HG02678 (cell line): Measurements from ENCODE around the gene HIF1AN.

Experiments used
- ATAC-seq: cut with Tn5 transposase; IDR thresholded peaks from one replicate; pipeline ENCODE4 v1.9.1; 2021; ENCODE audit warnings: mild to moderate bottlenecking, moderate library complexity; ENCODE audit not compliant: unreplicated experiment

The HIF1AN gene

DNA sequence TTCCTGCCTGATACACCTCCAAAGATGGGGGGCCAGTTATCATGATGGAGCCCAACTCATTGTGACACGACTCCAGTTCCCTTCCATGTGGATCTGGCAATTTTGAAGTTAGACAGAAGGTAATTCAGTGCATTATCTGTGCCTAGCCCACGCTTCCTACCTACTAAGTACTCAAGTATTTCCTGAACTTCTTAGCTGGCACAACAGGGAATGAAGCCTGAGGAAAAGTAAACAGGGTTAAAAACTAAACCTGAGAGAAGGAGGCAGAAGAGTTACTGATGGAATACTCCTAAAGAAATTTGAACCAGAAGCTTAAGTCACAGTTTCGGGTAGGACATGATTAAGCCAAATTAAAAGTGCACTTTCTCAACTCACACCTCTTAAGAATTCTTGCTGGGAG lies 14.9 kb upstream of the HIF1AN start:
- ATAC-seq, result no peak

DNA sequence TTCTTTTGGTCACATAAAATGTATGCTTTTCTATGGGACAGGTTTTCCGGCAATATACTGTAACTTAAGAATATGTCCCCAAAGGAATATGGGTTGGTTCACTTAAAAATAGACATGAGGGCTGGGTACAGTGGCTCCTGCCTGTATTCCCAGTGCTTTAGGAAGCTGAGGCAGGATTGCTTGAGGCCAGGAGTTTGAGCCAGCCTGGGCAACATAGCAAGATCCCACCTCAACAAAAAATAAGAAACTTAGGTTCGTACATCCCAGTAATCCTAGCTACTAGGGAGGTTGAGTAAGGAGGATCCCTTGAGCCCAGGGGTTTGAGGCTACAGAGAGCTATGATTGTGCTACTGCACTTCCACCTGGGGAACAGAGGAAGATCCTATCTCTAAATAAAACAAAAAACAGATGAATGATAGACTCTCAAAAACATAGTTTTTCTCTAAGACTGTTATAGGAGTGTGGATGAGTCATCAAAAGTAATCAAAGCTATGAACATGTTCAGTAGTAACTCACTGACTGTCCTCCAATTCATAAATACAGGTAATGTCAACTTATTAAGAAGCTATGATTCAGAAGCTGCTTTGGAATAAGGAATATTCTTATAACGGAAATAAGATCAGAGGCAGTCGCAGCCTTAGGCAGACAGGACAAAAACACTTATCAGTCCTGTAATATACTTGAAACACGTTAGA lies 13.5 kb upstream of the HIF1AN start:
- ATAC-seq, result no peak

DNA sequence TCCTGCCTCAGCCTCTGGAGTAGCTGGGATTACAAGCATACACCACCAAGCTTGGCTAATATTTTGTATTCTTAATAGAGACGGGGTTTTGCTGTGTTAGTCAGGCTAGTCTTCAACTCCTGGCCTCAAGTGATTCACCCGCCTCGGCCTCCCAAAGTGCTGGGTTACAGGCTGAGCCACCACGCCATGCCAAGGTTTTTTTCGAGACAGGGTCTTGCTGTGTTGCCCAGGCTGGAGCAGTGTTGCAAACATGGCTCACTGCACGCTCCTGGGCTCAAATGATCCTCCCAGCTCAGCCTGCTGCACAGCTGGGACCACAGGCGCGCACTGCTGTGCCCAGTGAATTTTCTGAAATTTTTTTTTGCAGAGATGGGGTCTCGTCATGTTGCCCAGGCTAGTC lies 12.8 kb upstream of the HIF1AN start:
- no peak for ATAC-seq

DNA sequence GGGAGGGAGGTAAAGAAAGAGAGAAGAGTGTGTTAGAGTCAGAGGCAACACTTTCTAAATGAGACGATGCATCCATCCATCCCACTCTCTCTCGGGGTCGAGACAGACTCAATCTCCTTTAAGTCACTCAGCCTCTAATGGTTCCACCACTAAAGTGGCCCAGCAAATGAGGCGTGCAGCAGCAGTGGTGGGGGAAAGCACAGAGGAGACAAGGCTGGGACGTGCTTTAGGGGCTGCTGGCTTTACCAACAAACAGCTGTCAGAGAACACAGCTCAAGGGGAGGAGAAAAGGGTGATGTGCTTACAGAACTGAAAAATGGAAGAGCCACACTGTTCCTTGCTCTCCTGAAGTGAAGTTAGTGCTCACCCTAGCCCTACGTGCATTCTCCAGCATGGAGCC lies 11.5 kb upstream of the HIF1AN start:
- no peak for ATAC-seq

DNA sequence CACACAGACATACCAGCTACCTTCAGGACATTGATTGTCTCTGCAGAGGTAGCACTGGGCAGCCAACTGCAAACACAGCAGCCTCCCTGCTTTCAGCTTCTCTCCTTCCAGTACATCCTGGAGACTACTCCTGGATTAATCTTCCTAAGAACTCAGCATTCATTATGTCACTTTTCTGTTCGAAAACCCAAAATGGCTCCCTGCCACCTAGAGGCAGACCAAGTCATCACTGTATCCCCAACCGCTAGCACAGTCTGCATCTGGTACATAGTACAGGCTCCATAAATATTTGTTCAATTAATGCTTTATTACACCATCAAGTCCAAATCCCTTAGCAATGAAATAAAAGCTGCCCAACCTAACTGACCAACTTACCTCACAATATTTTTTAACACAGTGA lies 11.1 kb upstream of the HIF1AN start:
- ATAC-seq, result no peak

DNA sequence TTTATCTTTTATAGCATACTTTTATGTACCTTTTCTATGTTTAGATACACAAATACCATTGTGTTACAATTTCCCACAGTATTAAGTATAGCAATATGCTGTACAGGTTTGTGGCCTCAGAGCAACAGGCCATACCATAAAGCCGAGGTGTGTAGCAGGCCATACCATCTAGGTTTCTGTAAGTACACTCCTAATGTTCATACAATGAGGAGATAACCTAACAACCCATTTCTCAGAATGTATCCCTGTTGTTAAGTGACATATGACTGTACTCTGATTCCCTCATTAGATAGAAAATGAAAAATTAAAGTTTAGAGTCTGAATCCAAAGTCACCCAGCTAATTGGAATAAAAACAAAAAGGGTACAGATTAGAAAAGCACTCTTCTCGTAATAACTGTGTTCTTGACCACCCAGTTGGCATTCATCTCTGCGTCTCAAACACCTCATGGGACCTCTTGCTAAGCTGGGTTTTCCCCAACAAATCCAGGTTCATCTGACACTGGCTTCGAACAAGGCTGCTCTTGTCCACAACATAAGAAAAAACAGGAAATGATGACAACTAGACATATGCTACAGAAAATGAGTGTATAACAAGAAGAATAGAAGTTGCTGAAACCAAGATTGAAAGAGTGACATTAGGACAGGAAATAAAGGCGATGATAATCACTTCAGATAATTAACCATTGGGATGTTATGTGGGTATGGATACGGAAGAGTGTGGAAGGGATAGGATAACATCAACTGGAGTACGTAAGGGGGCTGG lies 7.4 kb upstream of the HIF1AN start:
- ATAC-seq, result no peak

DNA sequence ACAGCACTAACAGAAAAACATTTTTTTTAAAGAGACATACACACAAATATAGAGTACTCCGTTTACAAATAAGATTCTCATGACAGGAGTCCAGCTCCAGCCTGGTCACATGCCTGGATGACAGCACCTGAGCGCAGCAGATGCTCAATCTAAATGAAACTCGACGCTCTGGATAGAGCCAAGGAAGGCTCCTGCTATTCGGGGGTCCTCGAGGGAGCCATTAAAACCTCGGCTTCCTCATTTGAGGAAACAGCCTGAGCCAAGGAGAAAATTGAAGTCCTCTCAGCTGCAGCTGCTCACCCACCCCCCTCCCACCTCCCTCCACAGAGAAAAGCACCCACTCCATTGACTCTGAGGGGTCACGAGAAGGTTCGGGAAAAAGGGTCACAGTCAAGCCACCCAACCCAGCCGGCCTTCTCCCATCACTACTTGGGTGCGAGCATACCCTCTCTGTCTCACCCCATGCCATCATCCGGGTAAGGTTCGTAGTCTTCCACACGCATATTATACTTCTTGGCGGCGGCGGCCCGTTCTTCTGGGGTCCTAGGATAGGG lies 6.7 kb upstream of the HIF1AN start:
- ATAC-seq, result peak; percentile 14

DNA sequence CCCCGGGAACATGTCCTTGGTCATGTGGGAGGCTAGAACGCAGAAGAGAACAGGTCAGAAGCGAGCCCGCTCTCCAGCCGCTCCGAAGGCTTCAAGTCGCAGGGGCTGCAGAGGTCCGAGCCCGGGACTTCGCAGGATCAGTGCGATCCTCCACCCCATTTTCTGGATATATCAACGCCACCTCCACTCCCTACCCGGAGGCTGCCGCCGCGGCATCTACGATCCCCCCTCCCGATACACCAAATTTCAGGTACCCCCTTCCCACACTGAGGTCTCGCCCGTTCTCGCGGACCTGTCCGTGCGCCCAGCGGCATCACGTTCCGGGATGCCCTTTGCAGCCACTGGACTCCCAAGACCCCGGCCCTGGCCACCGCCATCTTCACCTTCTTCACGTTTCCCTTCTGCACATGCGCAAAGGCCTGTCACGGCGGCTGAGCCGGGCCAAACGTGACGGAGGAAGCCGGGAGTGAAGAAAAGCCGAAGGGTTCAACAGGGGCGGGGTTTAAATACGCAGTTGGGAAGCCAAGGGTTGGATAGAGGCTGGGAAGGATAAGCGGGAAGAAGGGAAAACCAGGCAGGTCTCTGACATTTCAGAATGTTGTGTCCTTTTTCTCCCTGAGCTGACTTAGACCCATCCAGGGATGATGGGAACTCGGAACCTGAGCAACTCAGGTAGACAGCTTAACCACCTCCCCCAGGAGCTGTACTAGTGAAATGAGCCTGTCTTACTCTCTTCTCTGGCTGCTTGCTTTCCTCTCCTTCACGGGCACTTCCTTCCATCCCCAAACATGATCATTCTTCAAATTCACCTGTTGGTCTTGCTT lies 6.1 kb upstream of the HIF1AN start, which contains the start of gene NDUFB8:
Gene NDUFB8 (minus strand): TSS at position 397 of the 824 bp plus-strand sequence. CDS start 20 bp downstream, at position 377.
- ATAC-seq, result peak; percentile 56

DNA sequence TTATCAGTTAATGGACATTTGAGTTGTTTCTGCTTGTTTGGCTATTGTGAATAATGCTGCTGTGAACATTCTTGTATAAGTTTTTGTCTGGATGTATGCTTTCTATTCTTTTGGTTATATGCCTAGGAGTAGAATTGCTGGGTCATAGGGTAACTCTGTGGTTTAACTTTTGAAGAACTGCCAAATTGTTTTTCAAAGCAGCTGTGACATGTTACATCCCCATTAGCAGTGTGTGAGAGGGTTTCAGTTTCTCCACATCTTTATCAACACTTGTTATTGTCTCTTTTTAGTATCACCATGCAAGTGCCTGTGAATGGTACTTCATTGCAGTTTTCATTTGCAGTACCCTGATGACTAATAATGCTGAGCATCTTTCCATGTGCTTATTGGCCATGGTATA lies 4.0 kb upstream of the HIF1AN start:
- no peak for ATAC-seq

DNA sequence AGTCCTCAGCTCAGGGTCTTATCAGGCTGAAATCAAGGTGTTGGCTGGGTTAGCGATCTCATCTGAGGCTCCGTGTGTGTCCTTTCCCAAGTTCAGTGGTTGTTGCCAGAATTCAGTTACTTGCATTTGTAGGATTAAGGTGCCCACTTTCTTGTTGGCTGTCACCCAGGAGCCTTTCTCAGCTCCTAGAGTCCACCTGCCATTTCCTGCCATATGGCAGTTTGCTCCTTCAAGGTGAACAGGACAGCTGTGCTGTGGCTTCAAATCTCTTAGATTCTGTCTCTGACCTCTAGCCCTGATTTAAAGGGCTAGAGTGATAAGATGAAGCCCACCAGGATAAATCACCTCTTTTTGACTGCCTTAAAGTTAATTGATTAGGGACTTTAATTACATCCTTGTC lies 1.0 kb upstream of the HIF1AN start:
- ATAC-seq, result no peak

DNA sequence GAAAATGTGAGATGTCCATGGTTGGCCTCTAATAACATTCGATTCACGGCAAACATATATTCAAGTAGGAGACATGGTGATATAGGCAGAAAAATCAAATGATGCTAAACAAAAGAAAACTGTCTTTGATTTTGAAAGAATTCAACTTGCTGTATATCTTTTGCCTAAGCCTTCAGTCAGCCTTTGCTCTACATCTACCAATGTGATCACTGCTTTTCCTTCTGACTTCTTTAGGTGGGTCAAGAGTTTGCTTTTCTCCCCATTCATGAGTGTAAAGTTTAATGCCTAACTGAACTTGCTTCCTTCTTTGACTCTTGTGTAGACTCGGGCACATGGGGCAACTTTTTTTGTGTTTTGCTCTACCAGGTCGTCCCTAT lies 417 bp upstream of the HIF1AN start:
- peak; percentile 4 for ATAC-seq

DNA sequence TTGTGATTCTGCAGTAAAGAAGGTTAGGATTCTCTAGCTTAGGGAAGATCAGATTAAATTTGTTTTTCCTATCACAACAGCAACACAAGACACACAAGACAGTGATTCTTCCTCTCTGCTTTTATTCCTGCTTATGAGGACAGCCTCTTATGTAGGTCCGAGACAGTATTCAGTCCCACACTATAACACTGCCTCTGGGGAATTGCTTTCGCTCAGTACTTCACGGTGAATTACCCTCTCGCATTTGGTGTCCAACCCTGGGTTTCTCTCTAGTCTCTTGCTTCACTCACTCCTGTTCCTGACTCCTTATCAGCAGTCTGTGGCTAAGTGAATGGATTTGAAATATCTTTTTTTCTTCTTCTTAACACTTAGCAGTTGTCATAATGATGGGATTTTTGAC lies 1.7 kb downstream of the HIF1AN start:
- no peak for ATAC-seq

DNA sequence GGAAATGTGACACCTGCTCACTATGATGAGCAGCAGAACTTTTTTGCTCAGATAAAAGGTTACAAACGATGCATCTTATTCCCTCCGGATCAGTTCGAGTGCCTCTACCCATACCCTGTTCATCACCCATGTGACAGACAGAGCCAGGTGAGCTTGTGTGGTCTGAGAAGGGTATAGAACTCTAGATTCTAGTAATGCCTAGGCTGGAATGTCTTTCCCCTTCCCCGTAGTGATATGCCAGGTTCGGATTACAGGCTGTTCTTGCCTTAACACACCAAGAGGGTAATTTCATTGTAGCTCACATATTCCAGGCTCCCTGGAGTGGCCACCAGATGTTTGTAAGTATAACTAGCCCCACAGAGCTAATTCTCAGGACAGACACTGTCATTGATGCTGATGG lies 9.2 kb downstream of the HIF1AN start:
- no peak for ATAC-seq

DNA sequence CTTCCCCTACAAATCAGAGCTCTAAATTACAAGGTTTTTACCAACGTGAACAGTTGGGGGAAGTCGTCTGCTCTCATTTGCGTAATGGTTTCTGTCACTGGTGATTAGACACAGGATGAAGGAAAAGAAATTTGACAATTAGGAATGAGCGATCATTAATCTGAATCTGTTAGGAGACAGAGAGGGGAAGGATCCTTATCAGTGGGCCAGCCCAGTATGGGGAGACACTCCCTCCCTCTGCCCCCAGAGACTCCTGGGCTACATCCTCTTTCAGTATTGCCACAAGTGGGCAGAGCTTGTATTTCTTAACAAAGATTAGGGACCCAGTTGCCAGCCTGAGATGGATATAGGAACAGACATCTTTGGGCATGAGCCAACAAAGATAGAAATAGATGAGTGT lies 15.5 kb downstream of the HIF1AN start:
- ATAC-seq, result no peak

DNA sequence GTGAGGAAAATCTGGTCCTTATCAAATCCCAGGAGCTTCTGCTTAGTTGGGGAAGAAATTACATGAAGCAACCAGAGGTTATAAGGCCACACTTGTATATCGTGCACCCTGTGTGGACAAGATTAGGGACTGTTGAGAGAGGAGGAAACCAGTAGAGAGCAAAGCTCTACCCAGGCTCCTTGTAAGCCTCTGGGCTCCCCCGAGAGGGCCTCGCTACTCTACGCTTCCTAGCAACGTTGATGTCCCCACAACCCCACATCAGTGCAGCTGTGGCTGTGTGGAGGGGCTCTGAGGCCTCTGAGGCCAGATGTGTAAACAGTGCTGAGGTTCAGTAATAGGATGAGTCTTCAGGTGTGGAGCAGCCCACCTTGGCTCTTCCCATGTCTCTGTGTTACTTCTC lies 16.0 kb downstream of the HIF1AN start:
- ATAC-seq, result no peak

DNA sequence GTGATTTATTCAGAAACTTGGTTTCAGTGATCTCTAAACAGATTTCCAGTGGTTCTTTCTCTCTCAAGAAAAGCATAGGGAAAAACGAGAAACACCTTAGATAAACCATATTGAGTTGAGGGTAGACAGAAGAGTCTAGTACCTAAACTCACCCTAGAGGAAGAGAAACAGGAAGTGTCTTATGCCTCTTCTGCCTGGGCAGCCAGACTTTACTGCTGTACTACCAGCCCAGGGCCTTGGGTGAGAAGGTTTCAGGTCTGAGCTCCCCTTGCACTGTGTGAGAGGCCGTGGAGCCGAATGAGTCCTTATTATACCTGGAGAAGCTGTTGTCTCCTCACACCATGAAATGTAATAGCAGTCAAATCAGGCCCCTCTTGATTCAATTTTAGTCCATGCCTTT lies 18.2 kb downstream of the HIF1AN start:
- no peak for ATAC-seq

DNA sequence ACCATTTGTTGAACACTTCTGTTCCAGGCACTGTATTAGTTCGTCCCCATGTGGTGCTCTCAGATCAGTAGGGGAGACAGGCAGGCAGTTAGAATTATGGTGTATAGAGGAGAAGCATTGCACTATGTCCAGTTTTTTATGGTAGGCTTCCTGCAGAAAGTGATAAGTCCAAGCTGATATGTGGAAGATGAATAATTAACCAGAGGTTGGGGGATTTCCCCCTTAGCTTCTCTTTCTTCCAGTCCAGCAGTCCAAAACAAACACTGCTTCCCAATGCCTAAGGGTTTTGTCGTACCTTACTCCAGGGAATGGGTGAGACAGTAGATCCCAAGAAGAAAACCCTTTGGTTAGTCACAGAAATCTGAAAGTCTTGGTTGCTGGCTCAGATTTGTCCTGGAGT lies 19.2 kb downstream of the HIF1AN start:
- ATAC-seq, result no peak

DNA sequence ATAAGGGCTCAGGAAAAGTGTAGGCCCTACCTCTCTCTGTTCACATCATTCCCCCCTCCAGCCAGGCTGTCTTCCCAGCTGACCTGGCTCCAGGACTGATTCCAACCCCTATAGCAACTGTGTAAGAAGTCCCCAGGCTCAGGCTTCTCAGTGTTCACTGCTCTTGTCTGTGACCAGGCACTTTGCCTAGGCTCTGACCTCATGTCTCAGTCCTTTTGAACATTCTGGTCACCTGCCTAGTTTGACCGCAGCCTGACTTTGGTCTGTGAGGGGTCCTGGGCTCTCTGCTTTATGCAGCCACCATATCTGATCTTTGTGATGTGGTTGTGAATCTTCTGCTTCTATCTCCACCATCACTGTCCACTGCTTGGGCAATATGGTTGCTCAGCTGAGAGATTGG lies 24.5 kb downstream of the HIF1AN start:
- no peak for ATAC-seq

DNA sequence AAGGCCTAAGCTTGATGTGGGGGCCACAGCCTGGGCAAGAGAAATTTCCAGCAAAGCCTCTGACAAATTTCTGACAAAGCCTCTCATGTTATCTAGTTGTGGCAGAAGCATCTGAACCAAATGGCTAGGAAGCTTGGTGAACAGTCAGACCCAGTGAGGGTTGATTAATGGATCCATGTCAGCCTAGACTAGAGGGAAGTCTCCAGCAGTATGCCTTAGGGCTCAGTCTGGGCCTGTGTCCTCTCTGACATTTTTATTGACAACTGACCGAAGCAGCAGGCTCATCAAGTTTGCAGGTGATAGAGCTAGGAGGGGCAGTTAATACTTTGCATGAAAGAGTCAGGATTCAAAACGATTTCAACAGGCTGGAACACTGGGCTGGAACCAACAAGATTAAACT lies 25.3 kb downstream of the HIF1AN start:
- no peak for ATAC-seq

DNA sequence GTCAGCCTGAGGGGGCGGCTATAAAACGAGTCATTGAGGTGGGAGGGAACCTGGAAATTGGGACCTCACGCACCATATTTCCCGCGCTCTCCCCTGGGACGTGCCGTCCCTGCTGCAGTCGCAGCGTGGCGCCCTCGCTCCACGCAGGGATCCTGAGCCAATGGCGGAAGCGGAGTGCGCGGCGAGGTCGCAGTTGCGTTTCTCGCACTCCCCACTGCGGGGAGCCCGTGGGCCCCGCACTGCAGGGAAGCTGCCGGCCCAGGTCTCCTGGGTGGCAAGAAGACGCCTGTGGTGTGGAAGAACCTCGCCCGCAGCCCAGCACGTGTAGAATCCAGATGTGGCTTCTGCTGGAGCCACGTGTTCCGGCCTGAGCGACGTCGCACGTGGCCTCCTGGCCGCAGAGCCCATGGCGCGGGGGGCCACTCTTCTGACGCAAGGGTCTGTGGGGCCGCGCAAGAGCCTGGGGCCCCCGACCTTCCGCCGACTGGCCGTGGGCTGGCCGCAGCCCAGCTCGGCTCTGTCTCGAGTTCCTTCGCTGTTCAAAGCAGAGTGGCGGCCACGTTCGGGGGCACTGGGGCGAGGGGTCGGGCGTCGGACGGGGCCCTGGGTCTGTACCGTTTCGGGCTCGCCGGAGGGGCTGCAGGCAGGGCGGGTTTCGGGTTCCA lies 26.4 kb downstream of the HIF1AN start:
- ATAC-seq, result peak; percentile 63
